ENCODE results near the gene SRMS. TPM values are rescaled to one million over a fixed set of nuclear protein-coding genes. Genes with fewer than 3 reads are reported as not detected.
A peak's percentile ranks its signal among the peaks of the same experiment; 100 is the strongest.

SRMS gene
- total RNA-seq, 1 donor: not detected

DNA sequence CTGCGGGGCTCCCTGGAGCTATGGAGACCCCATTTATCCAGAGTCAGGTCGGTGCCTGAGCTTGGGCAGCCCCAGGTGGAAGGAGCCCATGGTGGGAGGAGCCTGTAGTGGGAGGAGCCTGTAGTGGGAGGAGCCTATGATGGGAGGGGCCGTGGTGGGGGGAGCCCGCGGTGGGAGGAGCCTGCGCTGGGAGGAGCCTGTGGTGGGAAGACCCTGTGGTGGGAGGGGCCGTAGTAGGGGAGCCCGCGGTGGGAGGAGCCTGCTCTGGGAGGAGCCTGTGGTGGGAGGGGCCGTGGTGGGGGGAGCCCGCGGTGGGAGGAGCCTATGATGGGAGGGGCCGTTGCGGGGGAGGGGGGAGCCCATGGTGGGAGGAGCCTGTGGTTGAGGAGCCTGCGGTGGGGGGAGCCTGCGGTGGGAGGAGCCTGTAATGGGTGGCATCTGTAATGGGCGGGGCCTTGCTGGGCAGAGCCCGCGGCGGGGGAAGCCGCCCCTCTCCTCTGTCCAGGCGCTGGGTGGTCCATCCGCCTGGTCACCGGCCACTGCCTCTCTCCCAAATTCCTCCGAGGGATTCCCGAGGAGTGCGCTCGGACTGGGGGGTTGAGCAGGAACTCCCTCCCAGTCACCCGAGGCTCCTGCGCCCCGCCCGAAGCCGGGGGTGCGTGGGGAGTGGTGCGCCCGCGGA, 5.8 kb upstream of the SRMS start:
- DNase-seq (ENCODE audit: low read depth): peak; percentile 78
- TF ChIP-seq, protein P1, sequence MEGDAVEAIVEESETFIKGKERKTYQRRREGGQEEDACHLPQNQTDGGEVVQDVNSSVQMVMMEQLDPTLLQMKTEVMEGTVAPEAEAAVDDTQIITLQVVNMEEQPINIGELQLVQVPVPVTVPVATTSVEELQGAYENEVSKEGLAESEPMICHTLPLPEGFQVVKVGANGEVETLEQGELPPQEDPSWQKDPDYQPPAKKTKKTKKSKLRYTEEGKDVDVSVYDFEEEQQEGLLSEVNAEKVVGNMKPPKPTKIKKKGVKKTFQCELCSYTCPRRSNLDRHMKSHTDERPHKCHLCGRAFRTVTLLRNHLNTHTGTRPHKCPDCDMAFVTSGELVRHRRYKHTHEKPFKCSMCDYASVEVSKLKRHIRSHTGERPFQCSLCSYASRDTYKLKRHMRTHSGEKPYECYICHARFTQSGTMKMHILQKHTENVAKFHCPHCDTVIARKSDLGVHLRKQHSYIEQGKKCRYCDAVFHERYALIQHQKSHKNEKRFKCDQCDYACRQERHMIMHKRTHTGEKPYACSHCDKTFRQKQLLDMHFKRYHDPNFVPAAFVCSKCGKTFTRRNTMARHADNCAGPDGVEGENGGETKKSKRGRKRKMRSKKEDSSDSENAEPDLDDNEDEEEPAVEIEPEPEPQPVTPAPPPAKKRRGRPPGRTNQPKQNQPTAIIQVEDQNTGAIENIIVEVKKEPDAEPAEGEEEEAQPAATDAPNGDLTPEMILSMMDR (IDR thresholded peaks at IDR 0.05; ENCODE audit: insufficient read depth, low read length): no peak
- H3K4me3 ChIP-seq (ENCODE audit: low read depth, low read length): peak overlapping the region; percentile 63

DNA sequence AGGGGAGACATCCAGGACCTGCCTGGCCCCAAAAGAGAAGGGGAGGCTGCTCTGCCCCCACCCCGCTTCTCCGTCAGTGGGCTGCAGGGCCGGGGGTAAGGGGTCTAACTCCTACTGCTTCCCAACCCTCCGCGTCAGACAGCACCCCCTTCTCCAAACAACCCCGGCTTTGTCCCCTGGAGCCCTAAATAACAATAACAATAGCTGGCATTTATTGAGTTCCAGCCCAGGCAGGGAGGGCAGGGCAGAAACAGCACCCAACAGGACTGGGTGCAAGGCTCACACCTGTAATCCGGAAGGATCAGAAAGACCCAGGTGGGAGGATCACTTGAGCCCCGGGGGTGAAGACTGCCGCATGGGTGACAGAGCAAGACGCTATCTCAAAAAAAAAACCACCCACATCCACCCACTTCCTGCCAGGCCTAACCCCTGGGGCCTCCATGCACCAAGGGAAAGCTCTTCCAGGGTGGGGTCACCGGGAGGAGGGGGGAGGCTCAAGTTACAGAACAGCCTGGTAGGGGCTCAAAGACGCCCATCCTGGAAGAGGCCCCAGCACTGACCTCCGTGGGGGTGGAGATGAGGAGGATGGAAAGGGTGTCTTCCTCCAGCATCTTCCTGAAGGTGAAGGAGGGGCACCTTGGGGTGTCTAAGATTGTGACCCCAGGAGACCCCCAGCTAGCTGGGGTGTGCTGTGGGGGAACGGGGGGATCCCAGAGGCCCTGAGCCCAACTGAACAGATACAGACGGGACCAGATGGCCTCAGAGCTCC, 5.1 kb upstream of the SRMS start:
- no peak overlapping the region for H3K4me3 ChIP-seq (ENCODE audit: low read depth, low read length)
- TF ChIP-seq, protein P1 (IDR thresholded peaks at IDR 0.05; ENCODE audit: insufficient read depth, low read length): no peak
- DNase-seq (ENCODE audit: low read depth): no peak

- H3K4me3 ChIP-seq (ENCODE audit: low read depth, low read length): no peak overlapping the region
- DNase-seq (ENCODE audit: low read depth): no peak
- TF ChIP-seq, protein P1 (IDR thresholded peaks at IDR 0.05; ENCODE audit: insufficient read depth, low read length): no peak
Observed at GRCh38 chr20:63551068-63551467, 3.5 kb upstream of the SRMS start.

- DNase-seq (ENCODE audit: low read depth): no peak
- H3K4me3 ChIP-seq (ENCODE audit: low read depth, low read length): no peak overlapping the region
- TF ChIP-seq, protein P1 (IDR thresholded peaks at IDR 0.05; ENCODE audit: insufficient read depth, low read length): no peak
Observed at GRCh38 chr20:63549679-63550282, 2.2 kb upstream of the SRMS start.

GRCh38 chr20:63549019-63549418, 1.5 kb upstream of the SRMS start:
- TF ChIP-seq, protein P1 (IDR thresholded peaks at IDR 0.05; ENCODE audit: insufficient read depth, low read length): no peak
- DNase-seq (ENCODE audit: low read depth): no peak
- H3K4me3 ChIP-seq (ENCODE audit: low read depth, low read length): no peak overlapping the region

DNA sequence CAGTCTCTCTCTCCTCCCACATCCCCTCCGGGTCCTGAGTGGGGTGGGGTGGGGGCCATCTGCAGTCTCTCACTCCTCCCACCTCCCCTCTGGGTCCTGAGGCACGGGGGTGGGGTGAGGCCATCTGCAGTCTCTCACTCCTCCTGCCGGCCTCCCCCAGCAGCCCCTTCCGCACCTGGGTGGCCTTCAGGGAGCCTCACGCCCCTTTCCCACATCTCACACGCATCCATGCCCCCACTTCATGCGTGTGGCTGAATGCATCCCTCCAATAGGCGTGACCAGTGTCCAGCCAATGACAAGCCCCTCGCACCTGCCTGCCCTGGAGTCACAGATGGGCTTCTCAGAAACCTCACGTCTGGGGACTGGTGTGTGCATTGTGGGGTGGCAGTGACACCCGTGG, 993 bp upstream of the SRMS start:
- H3K4me3 ChIP-seq (ENCODE audit: low read depth, low read length): no peak overlapping the region
- DNase-seq (ENCODE audit: low read depth): no peak
- TF ChIP-seq, protein P1 (IDR thresholded peaks at IDR 0.05; ENCODE audit: insufficient read depth, low read length): no peak
